Measurements from ENCODE around the gene SIRPG. TPM values are rescaled to one million over a fixed set of nuclear protein-coding genes. Genes with fewer than 3 reads are reported as not detected.

SIRPG gene
- total and polyA plus RNA-seq, 11 donors, result 0.54 to 2.3 TPM; not detected in 9

- WGBS, 4 donors, result 67 to 76% (median 71%) methylated on average over 5 of the region's 5 CpGs
- peaks cover 0 to 17% (median 0%) of the 10 kb centered on the region in 9 donors for H3K27me3 ChIP-seq
Observed at GRCh38 chr20:1629321-1629720, 28.3 kb downstream of the SIRPG start.

DNA sequence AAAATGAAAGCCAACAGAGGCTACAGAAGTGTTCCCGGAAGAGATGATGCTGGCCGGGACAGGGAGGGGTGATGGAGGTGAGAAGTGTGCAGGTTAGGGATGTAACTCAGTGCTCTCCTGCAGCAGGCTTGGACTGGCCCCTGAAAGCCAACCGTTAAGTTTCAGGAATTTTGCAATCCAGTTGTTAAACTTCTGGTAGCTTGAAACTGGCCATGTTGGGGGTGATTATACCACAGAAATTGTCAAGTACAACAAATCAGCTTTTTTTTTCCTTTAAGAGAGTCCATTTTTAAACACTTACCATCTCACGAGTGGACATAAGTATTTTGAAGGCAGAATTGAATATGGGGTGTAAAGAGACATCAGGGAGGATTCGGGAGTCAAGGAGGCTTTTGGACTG, 29.0 kb downstream of the SIRPG start:
- peaks cover 0 to 24% (median 0%) of the 10 kb centered on the region in 12 donors for H3K4me1 ChIP-seq
- no peak for DNase-seq
- no peak for ATAC-seq
- no peaks in the 10 kb centered on the region for H3K36me3 ChIP-seq
- peaks cover 0 to 17% (median 0%) of the 10 kb centered on the region in 9 donors for H3K27me3 ChIP-seq
- no peak overlapping the region for H3K27ac ChIP-seq
- no peak for TF ChIP-seq CTCF (IDR thresholded peaks at IDR 0.05)
- TF ChIP-seq POLR2A (IDR thresholded peaks at IDR 0.05), result no peak
- H3K9me3 ChIP-seq, result no peaks in the 10 kb centered on the region
- intact Hi-C loops (cut with DNase I), result no loop called here
- WGBS, 4 donors, result 79 to 82% (median 82%) methylated on average over 5 of the region's 5 CpGs
- H3K4me3 ChIP-seq, result no peak overlapping the region

More at GRCh38 chr20:1629321-1629720, 28.3 kb downstream of the SIRPG start:
- intact Hi-C loops (cut with DNase I), result no loop called here
- Histone ChIP-seq H3K4me1 (peaks cover 0 to 17% (median 0%) of the 10 kb centered on the region in 12 donors), H3K27ac (no peak overlapping the region), H3K4me3 (no peak overlapping the region), H3K9me3 (no peaks in the 10 kb centered on the region), H3K36me3 (no peaks in the 10 kb centered on the region)
- DNase-seq (no peak), ATAC-seq (no peak)
- no peak for TF ChIP-seq CTCF (IDR thresholded peaks at IDR 0.05)
- TF ChIP-seq POLR2A (IDR thresholded peaks at IDR 0.05), result no peak

DNA sequence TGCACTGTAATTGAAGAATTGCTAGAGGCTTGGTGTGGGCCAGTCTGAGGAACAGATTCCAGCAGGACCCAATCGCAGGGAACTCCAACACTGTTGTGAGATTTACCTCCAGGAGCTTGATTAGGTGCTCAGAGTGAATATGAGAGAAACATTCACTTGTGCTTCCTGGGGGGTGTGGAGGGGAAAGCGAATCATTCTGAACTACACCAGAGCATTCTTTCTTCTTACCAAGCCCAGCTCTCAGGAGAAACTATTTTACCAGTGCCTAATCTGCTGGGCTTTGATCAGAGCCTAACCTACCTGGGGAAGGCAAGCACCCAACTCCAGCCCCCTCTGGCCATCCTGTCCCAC, 30.4 kb downstream of the SIRPG start:
- H3K9me3 ChIP-seq, result no peaks in the 10 kb centered on the region
- TF ChIP-seq CTCF (IDR thresholded peaks at IDR 0.05) (no peak), POLR2A (IDR thresholded peaks at IDR 0.05) (no peak)
- no peak overlapping the region for H3K4me3 ChIP-seq
- 68 to 80% (median 75%) methylated on average over 2 of the region's 2 CpGs for WGBS, 4 donors
- H3K36me3 ChIP-seq, result no peaks in the 10 kb centered on the region
- no peak for DNase-seq
- intact Hi-C loops (cut with DNase I), result no loop called here
- H3K27me3 ChIP-seq, result peaks cover 0 to 17% (median 0%) of the 10 kb centered on the region in 9 donors
- no peak for ATAC-seq
- H3K4me1 ChIP-seq, result peaks cover 0 to 38% (median 0%) of the 10 kb centered on the region in 12 donors
- no peak overlapping the region for H3K27ac ChIP-seq

DNA sequence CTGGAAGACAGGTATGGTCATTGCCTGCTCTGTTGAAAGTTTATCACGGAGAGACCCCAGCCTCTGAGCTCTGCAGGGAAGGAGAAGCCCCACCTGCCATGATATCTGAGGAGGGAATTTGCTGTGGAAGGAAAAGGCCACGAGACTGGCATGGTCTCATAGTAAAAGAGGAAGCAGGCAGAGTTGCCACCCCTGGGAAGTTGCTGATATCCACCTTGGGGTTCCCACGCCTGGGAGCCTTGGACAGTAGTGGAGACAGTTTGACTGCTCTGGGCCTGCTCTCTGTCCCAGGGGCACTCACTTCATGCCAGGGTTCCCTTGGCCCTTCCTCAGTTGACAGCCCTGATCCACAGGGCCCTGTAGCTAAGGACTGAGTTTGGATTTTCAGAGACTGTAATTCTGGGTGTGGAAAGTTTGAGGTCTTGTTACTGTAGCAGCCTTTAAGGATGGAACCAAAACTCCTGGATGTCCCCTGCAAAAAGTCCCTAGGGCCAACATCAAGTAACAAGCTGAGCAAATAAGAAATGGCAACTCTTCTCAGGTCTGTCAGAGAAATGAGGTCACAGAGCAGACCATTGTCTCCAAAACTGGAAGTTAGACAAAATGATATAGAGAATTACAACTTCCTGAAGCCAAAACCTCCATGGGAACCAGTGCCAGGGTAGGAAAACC, 30.9 kb downstream of the SIRPG start:
- WGBS, 4 donors, result 62 to 75% (median 71%) methylated on average over 3 of the region's 3 CpGs
- peaks cover 0 to 43% (median 0%) of the 10 kb centered on the region in 12 donors for H3K4me1 ChIP-seq
- H3K27ac ChIP-seq, result no peak overlapping the region
- no peak overlapping the region for H3K4me3 ChIP-seq
- no peaks in the 10 kb centered on the region for H3K36me3 ChIP-seq
- H3K9me3 ChIP-seq, result no peaks in the 10 kb centered on the region
- DNase-seq (no peak), ATAC-seq (no peak)
- TF ChIP-seq CTCF (IDR thresholded peaks at IDR 0.05), result no peak
- TF ChIP-seq POLR2A (IDR thresholded peaks at IDR 0.05), result no peak
- intact Hi-C loops (cut with DNase I), result no loop called here
- H3K27me3 ChIP-seq, result peaks cover 0 to 17% (median 0%) of the 10 kb centered on the region in 9 donors

Measured in heart left ventricle (tissue), 16 donors.